ENCODE results near the gene SUPT3H.
"Not testable (repeated sequence)": the region's sequence is repeated elsewhere in the genome, so short reads cannot be mapped to it uniquely, and the experiment has no call there.

SUPT3H gene

DNA sequence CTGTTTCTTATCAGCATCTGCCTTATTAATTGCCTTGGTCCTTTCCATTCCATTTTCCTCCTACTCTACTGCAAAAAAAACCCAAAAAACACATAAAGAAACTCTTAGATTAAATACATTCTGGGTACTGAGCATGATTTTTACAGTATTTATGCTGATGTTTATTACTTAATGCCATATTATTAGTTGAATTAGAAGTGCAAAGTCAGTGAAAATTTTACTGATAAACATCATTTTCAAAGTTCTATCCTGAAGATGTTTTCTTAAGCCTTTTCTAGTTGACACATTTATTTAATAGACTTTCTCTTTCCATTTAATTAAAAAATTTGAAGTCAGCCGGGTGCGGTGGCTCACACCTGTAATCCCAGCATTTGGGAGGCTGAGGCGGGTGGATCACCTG is 285.6 kb downstream of the SUPT3H start:
- no peak overlapping the region for H3K4me3 ChIP-seq (ENCODE audit: low read depth, low read length)
- no peak for DNase-seq (ENCODE audit: low read depth)

DNA sequence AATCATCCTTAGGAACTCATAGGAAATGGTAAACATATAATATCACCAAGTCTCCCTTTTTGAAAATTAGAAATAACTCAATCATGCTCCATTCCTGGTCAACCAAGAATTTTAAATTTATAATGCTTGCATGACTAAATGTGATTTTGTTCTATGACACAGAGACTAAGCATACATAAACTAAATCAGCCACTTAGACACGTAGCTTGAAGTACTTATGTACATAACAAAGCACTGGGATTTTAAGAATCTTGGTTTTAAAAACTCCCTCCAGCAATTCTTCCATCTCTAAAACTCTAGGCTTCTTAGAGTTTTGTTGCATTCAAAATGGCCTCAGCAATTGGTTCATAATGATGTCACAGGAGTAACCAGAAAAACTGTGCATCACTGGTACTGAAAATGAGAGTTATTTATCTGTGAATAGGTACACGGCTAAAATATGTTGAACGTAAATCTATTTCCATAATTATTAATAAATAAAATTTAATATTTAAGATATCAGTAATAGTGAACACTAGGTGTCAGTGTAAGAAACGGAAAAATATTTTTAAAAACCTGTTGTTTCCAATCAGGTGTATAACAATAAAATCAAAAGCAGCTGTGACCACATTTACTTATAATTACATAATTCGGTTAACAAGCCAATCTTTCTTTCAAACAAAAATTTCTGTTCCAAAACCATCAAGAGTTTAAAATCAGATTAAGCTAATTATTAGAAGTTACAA is 291.2 kb downstream of the SUPT3H start:
- no peak overlapping the region for H3K4me3 ChIP-seq (ENCODE audit: low read depth, low read length)

GRCh38 chr6:45084257-45084656 is 293.5 kb downstream of the SUPT3H start:
- no peak overlapping the region for H3K4me3 ChIP-seq (ENCODE audit: low read depth, low read length)
- DNase-seq (ENCODE audit: low read depth): no peak

More for the DNA sequence above, 291.2 kb downstream of the SUPT3H start:
- no peak for DNase-seq (ENCODE audit: low read depth)

- no peak for DNase-seq (ENCODE audit: low read depth)
- no peak overlapping the region for H3K4me3 ChIP-seq (ENCODE audit: low read depth, low read length)
Measured at GRCh38 chr6:45082091-45082490, 295.6 kb downstream of the SUPT3H start.

GRCh38 chr6:45081634-45082033 is 296.1 kb downstream of the SUPT3H start:
- H3K4me3 ChIP-seq (ENCODE audit: low read depth, low read length): no peak overlapping the region
- no peak for DNase-seq (ENCODE audit: low read depth)

- DNase-seq (ENCODE audit: low read depth): no peak
- H3K4me3 ChIP-seq (ENCODE audit: low read depth, low read length): no peak overlapping the region
Measured at GRCh38 chr6:45078432-45078831, 299.3 kb downstream of the SUPT3H start.

GRCh38 chr6:45076217-45076930 is 301.4 kb downstream of the SUPT3H start:
- peak; percentile 56 for DNase-seq (ENCODE audit: low read depth)
- no peak overlapping the region for H3K4me3 ChIP-seq (ENCODE audit: low read depth, low read length)

GRCh38 chr6:45075246-45075645 is 302.5 kb downstream of the SUPT3H start:
- peak; percentile 93 for DNase-seq (ENCODE audit: low read depth)
- no peak overlapping the region for H3K4me3 ChIP-seq (ENCODE audit: low read depth, low read length)

- no peak for DNase-seq (ENCODE audit: low read depth)
- no peak overlapping the region for H3K4me3 ChIP-seq (ENCODE audit: low read depth, low read length)
Measured at GRCh38 chr6:45074439-45074838, 303.3 kb downstream of the SUPT3H start.

GRCh38 chr6:45073771-45074170 is 304.0 kb downstream of the SUPT3H start:
- no peak for DNase-seq (ENCODE audit: low read depth)
- H3K4me3 ChIP-seq (ENCODE audit: low read depth, low read length): no peak overlapping the region

DNA sequence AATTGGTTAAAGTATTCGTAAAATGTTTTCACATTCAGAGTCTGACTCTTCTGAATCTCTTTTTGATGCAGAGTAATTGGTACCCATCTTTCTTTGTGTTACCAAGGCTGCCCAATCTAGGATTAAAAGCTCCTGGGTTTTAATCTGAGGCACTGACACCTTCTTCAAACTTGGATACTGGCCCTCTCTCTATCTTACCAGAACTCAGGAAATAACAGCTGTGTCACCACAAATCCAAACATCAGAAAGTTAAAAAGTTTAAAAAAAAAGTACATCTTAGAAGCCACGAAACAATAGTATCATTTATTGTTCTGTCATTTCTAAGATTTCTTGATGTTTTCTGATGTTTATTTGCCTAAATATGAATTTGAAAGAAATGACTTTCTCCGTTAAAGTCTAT is 305.1 kb downstream of the SUPT3H start:
- DNase-seq (ENCODE audit: low read depth): no peak
- H3K4me3 ChIP-seq (ENCODE audit: low read depth, low read length): no peak overlapping the region

DNA sequence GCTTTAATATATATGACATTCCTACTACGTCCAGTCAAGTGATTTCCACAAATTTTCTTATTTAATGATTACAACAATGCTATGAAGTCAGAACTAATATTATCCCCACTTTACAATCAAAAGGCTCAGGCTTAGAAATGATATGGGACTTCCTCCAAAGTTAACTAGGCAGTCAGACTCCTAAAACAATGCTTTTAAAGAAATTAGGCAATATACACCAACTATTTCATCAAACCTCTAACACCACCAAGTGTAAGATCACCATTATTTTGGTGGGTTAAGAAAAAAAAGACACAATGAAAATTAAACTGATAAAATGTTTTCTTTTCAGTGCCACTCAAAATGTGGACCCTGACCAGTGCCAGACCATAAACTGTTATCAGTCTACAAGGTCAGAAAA is 305.7 kb downstream of the SUPT3H start:
- no peak for DNase-seq (ENCODE audit: low read depth)

DNA sequence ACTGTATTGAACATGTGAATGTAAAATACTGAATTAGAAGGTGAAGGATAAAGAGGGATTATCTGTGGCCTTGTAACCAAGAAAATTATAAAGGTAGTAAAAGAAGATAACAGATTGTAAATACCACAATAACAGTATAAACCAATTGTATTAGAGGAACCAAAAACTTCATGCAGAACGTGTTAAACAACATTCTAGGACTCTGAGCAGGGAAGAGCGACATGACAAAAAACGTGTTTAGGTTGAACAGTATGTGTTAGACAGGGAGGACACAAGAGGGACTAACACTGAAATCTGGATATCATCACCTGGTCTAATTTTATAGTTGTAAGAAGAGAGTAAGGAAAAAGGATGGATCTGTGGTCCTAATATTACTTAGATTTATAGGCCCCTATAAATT is 308.6 kb downstream of the SUPT3H start:
- no peak for DNase-seq (ENCODE audit: low read depth)
- H3K4me3 ChIP-seq (ENCODE audit: low read depth, low read length): no peak overlapping the region

More for the DNA sequence above, 305.7 kb downstream of the SUPT3H start:
- no peak overlapping the region for H3K4me3 ChIP-seq (ENCODE audit: low read depth, low read length)

DNA sequence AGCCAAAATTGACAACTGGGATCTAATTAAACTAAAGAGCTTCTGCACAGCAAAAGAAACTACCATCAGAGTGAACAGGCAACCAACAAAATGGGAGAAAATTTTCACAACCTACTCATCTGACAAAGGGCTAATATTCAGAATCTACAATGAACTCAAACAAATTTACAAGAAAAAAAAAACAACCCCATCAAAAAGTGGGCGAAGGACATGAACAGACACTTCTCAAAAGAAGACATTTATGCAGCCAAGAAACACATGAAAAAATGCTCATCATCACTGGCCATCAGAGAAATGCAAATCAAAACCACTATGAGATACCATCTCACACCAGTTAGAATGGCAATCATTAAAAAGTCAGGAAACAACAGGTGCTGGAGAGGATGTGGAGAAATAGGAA is 310.3 kb downstream of the SUPT3H start:
- DNase-seq (ENCODE audit: low read depth); H3K4me3 ChIP-seq (ENCODE audit: low read depth, low read length): not testable (repeated sequence)

GRCh38 chr6:45062659-45063058 is 315.1 kb downstream of the SUPT3H start:
- H3K4me3 ChIP-seq (ENCODE audit: low read depth, low read length); DNase-seq (ENCODE audit: low read depth): not testable (repeated sequence)

DNA sequence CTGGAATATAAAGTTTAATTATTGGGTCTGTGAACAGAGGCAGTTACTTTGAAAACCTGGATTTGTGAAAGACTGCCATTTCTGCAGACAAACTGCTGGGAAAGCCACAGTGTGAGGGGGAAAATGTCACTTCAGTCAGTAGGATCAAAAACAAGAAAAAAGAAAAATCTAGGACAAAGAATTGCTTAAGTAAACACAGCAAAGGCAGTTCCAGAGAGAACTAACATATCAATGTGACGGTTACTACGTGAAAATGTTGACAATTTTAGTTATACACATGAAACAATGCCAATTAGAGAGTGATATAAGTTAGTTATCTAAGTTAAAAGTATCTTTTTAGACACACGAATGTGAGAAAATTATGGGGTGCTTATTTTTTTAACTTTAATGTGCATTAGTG is 320.0 kb downstream of the SUPT3H start:
- DNase-seq (ENCODE audit: low read depth): no peak
- H3K4me3 ChIP-seq (ENCODE audit: low read depth, low read length): no peak overlapping the region

- no peak for DNase-seq (ENCODE audit: low read depth)
Measured at GRCh38 chr6:45054610-45055009, 323.1 kb downstream of the SUPT3H start.

GRCh38 chr6:45052325-45052724 is 325.4 kb downstream of the SUPT3H start:
- DNase-seq (ENCODE audit: low read depth): no peak
- H3K4me3 ChIP-seq (ENCODE audit: low read depth, low read length): no peak overlapping the region

More at GRCh38 chr6:45054610-45055009, 323.1 kb downstream of the SUPT3H start:
- no peak overlapping the region for H3K4me3 ChIP-seq (ENCODE audit: low read depth, low read length)

DNA sequence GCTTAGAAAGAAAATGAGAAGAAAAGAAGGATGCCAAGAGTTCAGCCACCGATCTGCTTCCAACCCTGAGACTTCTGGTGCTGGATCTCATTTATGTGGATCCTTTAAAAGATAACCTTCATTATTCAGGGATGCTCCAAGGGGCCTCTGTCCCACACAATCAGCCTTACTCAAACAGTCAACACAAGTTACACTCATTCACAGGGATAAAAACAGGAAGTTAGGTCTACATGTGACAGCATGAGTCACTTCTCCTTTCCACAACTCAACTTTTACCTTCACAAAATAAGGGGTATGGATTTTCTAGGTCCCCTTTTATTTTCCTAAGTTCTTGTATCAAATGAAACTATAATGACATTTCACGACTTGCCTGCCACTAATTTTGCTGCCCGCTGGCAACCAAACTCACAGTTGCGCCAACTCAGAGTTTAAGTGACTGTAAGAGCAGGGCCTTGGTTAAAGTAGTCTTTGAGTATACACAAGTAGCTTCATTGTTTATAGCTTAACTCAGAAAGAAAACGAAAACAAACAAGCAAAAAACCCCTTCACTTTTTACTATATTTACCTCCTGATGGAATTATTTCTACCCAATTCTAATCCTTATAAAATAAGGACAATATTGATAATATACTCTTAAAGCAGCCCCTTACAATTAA is 328.4 kb downstream of the SUPT3H start:
- H3K4me3 ChIP-seq (ENCODE audit: low read depth, low read length): no peak overlapping the region
- no peak for DNase-seq (ENCODE audit: low read depth)

- no peak overlapping the region for H3K4me3 ChIP-seq (ENCODE audit: low read depth, low read length)
- DNase-seq (ENCODE audit: low read depth): no peak
Measured at GRCh38 chr6:45047573-45047972, 330.2 kb downstream of the SUPT3H start.

GRCh38 chr6:45045253-45045601 is 332.5 kb downstream of the SUPT3H start:
- no peak for DNase-seq (ENCODE audit: low read depth)
- H3K4me3 ChIP-seq (ENCODE audit: low read depth, low read length): no peak overlapping the region
